ENCODE results near the gene EHBP1.
"Not testable (repeated sequence)": the region's sequence is repeated elsewhere in the genome, so short reads cannot be mapped to it uniquely, and the experiment has no call there.

Gene EHBP1

GRCh38 chr2:62685256-62685655 is 20.3 kb upstream of the EHBP1 start:
- Mint-ChIP-seq H3K4me1 (ENCODE audit: low read depth) (no peaks in the 10 kb centered on the region), H3K27ac (no peak overlapping the region), H3K9me3 (no peaks in the 10 kb centered on the region), H3K36me3 (ENCODE audit: low read depth) (no peaks in the 10 kb centered on the region), H3K27me3 (ENCODE audit: low read depth) (peaks cover 22% of the 10 kb centered on the region), H3K4me3 (no peak overlapping the region)
- no peak for DNase-seq (ENCODE audit: low spot score)

DNA sequence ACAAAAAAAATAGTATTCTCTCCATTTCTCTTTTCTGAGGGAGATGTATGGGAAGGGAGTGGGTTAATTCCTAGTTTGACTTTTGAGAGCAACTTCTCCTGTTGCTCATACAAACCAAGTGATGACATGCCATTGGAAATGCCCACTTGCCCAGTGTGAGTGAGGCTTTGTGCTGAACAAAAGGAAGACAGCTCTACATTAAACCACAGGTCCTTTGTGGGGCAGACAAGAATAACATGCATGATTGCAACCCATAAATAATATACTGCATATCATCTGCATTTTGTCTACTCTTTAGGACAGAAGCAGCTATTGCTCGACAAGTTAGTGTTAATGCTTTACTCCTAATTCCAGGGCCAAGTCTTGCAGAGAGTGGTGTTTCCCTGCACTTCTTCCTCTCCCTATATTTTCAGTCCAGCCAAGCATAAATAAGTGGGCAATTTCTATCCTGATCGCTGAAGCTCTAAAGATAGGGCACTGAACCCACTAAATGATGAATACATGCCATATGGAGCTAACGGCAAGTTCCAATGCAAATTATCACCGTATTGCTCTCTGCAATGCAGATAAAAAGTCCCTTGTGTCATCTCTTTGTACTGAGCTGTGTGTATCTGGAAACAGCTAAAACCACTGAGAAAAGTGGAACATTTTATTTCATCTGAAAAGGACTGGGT is 19.4 kb upstream of the EHBP1 start:
- Mint-ChIP-seq H3K36me3 (ENCODE audit: low read depth) (no peaks in the 10 kb centered on the region), H3K27ac (no peak overlapping the region), H3K4me3 (no peak overlapping the region), H3K27me3 (ENCODE audit: low read depth) (peaks cover 24% of the 10 kb centered on the region), H3K4me1 (ENCODE audit: low read depth) (no peaks in the 10 kb centered on the region), H3K9me3 (no peaks in the 10 kb centered on the region)
- DNase-seq (ENCODE audit: low spot score): no peak

- no peaks in the 10 kb centered on the region for H3K9me3 Mint-ChIP-seq
- no peak overlapping the region for H3K27ac Mint-ChIP-seq
- peaks cover 25% of the 10 kb centered on the region for H3K27me3 Mint-ChIP-seq (ENCODE audit: low read depth)
- no peaks in the 10 kb centered on the region for H3K36me3 Mint-ChIP-seq (ENCODE audit: low read depth)
- no peaks in the 10 kb centered on the region for H3K4me1 Mint-ChIP-seq (ENCODE audit: low read depth)
- DNase-seq (ENCODE audit: low spot score): no peak
- H3K4me3 Mint-ChIP-seq: no peak overlapping the region
Observed at GRCh38 chr2:62687636-62688035, 17.9 kb upstream of the EHBP1 start.

- H3K9me3 Mint-ChIP-seq: no peaks in the 10 kb centered on the region
- no peaks in the 10 kb centered on the region for H3K36me3 Mint-ChIP-seq (ENCODE audit: low read depth)
- H3K27me3 Mint-ChIP-seq (ENCODE audit: low read depth): peaks cover 31% of the 10 kb centered on the region
Observed at GRCh38 chr2:62688771-62689170, 16.7 kb upstream of the EHBP1 start.

GRCh38 chr2:62691186-62691585 is 14.3 kb upstream of the EHBP1 start:
- no peak overlapping the region for H3K27ac Mint-ChIP-seq
- H3K27me3 Mint-ChIP-seq (ENCODE audit: low read depth): peaks cover 35% of the 10 kb centered on the region
- H3K4me3 Mint-ChIP-seq: no peak overlapping the region
- H3K9me3 Mint-ChIP-seq: no peaks in the 10 kb centered on the region
- no peak for DNase-seq (ENCODE audit: low spot score)
- H3K4me1 Mint-ChIP-seq (ENCODE audit: low read depth): no peaks in the 10 kb centered on the region
- H3K36me3 Mint-ChIP-seq (ENCODE audit: low read depth): no peaks in the 10 kb centered on the region

More at GRCh38 chr2:62688771-62689170, 16.7 kb upstream of the EHBP1 start:
- Mint-ChIP-seq H3K4me1 (ENCODE audit: low read depth) (no peaks in the 10 kb centered on the region), H3K4me3 (no peak overlapping the region), H3K27ac (no peak overlapping the region)
- DNase-seq (ENCODE audit: low spot score): no peak

DNA sequence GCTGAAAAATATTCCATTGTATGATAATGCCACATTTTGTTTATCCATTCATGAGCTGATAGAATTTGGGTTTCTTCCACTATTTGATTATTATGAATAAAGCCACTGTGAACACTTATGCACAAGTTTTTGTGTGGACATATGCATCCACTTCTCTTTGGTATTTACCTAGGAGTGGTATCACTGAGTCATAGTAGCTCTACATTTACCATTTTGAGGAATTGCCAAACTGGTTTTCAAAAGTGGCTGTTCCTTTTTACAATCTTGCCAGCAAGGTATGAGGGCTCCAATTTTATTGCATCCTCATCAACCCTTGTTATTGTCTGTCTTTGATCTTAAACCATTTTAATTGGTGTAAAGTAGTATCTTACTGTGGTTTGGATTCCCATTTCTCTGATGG is 13.3 kb upstream of the EHBP1 start:
- peaks cover 32% of the 10 kb centered on the region for H3K27me3 Mint-ChIP-seq (ENCODE audit: low read depth)
- no peaks in the 10 kb centered on the region for H3K36me3 Mint-ChIP-seq (ENCODE audit: low read depth)
- no peaks in the 10 kb centered on the region for H3K9me3 Mint-ChIP-seq
- no peaks in the 10 kb centered on the region for H3K4me1 Mint-ChIP-seq (ENCODE audit: low read depth)
- H3K27ac Mint-ChIP-seq: no peak overlapping the region
- DNase-seq (ENCODE audit: low spot score): no peak
- H3K4me3 Mint-ChIP-seq: no peak overlapping the region

DNA sequence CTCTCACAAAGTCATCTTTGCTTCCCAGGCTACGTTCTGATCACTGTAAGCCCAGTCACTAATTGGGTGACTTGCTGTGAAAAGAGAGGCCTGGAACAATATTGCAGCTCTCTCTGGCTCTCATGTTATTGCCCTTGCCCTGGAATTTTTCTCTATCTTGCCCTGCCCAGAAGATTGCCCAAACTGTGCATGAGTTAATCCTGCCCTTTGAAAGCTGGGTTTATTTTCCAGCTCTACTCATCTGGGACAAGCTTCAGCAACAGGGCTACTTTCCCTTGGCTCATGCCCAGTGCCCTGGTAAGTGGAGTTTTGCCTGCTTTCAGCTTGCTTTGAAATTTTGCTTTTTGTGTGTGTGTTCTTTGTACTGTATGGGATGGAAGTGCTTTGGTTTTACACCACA is 6.9 kb upstream of the EHBP1 start:
- Mint-ChIP-seq H3K9me3 (no peaks in the 10 kb centered on the region), H3K27me3 (ENCODE audit: low read depth) (peaks cover 36% of the 10 kb centered on the region), H3K4me1 (ENCODE audit: low read depth) (no peaks in the 10 kb centered on the region), H3K36me3 (ENCODE audit: low read depth) (no peaks in the 10 kb centered on the region), H3K4me3 (no peak overlapping the region), H3K27ac (no peak overlapping the region)
- no peak for DNase-seq (ENCODE audit: low spot score)

DNA sequence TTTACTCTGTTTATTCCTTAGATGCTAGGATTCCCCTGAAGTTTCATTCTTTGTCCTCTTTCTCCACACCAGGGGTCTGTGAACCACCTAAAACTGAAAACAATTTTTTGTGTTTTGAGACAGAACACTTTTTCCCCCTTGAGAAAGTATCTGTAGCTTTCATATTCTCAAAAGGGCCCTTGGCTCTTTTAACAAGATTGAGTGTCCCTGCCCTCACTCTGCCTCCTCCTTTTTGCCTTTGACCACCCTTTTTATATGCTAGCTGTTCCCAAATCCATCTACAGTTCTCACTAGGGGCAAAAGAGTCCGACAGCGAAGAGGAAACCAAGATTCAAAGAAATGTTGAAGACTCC is 883 bp upstream of the EHBP1 start:
- H3K4me3 Mint-ChIP-seq: peak overlapping the region; percentile 87
- H3K27ac Mint-ChIP-seq: peak overlapping the region; percentile 85
- H3K36me3 Mint-ChIP-seq (ENCODE audit: low read depth): peaks cover 11% of the 10 kb centered on the region
- peaks cover 20% of the 10 kb centered on the region for H3K27me3 Mint-ChIP-seq (ENCODE audit: low read depth)
- DNase-seq (ENCODE audit: low spot score): no peak
- no peaks in the 10 kb centered on the region for H3K9me3 Mint-ChIP-seq
- H3K4me1 Mint-ChIP-seq (ENCODE audit: low read depth): peaks cover 28% of the 10 kb centered on the region

DNA sequence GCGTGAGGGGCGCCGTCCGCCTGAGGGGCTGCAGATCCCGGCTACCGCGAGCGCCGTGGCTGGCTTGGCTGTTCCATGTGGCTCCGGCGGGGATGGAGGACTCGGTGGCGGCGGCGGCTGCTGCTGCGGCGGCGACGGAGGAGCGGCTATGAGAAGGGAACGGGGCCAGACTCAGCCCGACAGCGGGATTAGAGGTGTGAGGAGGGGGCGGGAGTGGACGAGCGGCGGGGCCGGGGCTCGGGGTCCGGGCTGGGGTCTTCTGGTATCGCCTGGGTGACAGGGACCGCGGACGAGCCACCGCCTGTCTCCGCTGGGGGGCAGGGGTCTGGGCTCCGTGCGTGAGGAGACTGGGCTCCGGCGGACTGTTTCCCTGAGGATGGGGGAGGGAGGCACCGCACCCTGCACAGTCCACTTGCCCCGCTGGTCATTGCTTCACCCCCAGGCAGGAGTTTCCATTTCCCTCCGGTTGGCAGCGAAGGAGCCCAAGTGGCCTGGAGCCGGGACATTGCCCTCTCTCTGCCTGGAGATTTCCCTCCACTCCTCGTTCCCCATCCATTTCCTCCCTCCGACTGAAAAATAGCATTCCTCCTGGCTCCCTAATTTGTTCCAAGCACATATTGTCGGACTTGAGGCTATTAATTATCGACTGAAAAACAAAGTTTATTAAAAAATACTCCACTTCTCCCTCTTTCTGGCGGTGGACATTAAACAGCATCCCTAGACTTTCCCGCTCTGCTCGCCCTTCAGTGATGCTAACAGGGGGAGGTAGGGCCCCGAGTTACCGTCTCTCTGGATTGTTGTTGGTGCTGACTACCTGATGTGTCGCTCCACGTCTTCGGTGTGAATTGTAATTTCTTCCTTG is 577 bp downstream of the EHBP1 start:
- Mint-ChIP-seq H3K27me3 (ENCODE audit: low read depth) (peaks cover 17% of the 10 kb centered on the region), H3K36me3 (ENCODE audit: low read depth) (peaks cover 11% of the 10 kb centered on the region), H3K4me1 (ENCODE audit: low read depth) (peaks cover 28% of the 10 kb centered on the region), H3K4me3 (peak overlapping the region; percentile 87), H3K9me3 (no peaks in the 10 kb centered on the region), H3K27ac (peak overlapping the region; percentile 85)
- no peak for DNase-seq (ENCODE audit: low spot score)

DNA sequence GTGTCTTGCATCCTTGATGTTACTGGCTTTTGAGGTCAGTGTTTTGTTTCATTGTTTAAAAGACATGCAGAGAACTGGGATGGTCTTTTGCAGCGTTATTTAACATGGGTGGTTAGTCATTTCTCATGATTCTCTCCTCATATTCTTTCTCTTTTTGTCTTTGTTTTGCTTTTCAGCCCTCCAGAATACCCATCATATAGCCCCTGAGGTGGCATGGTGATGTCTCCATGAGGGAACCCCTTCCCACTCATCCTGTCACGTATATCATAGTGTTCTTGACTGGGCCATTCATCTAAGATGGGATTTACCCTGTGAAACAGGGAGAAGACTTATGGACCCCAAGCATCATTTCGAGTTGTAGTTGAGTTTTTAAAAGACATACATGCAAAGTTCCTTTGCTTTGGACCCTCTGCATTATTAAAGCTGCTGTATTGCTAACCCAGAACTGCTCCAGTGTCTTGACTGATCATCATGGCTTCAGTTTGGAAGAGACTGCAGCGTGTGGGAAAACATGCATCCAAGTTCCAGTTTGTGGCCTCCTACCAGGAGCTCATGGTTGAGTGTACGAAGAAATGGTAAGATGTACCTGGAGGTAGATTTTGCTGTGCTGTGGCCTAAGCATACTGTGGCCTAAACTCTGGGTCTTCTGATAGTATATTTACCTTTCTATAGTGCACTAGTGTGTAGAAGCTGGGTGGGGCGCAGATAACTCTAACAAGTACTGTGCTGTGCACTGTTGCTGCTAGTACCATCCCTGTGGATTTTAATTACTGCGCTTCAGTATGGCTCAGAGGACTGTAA is 1.4 kb downstream of the EHBP1 start:
- DNase-seq (ENCODE audit: low spot score): no peak
- peaks cover 28% of the 10 kb centered on the region for H3K4me1 Mint-ChIP-seq (ENCODE audit: low read depth)
- peak overlapping the region; percentile 85 for H3K27ac Mint-ChIP-seq
- H3K9me3 Mint-ChIP-seq: no peaks in the 10 kb centered on the region
- H3K4me3 Mint-ChIP-seq: peak overlapping the region; percentile 87
- peaks cover 12% of the 10 kb centered on the region for H3K27me3 Mint-ChIP-seq (ENCODE audit: low read depth)
- peaks cover 11% of the 10 kb centered on the region for H3K36me3 Mint-ChIP-seq (ENCODE audit: low read depth)

GRCh38 chr2:62708751-62709150 is 3.2 kb downstream of the EHBP1 start:
- H3K4me3 Mint-ChIP-seq: no peak overlapping the region

GRCh38 chr2:62711832-62712494 is 6.5 kb downstream of the EHBP1 start:
- Mint-ChIP-seq H3K4me3 (no peak overlapping the region), H3K27ac (no peak overlapping the region), H3K27me3 (ENCODE audit: low read depth) (no peaks in the 10 kb centered on the region), H3K36me3 (ENCODE audit: low read depth) (peaks cover 22% of the 10 kb centered on the region), H3K9me3 (no peaks in the 10 kb centered on the region), H3K4me1 (ENCODE audit: low read depth) (peaks cover 14% of the 10 kb centered on the region)
- DNase-seq (ENCODE audit: low spot score): no peak

More at GRCh38 chr2:62708751-62709150, 3.2 kb downstream of the EHBP1 start:
- DNase-seq (ENCODE audit: low spot score): no peak
- H3K27me3 Mint-ChIP-seq (ENCODE audit: low read depth): peaks cover 3% of the 10 kb centered on the region
- H3K4me1 Mint-ChIP-seq (ENCODE audit: low read depth): peaks cover 28% of the 10 kb centered on the region
- peaks cover 11% of the 10 kb centered on the region for H3K36me3 Mint-ChIP-seq (ENCODE audit: low read depth)
- H3K27ac Mint-ChIP-seq: no peak overlapping the region
- H3K9me3 Mint-ChIP-seq: no peaks in the 10 kb centered on the region

GRCh38 chr2:62713196-62713595 is 7.7 kb downstream of the EHBP1 start:
- H3K27ac Mint-ChIP-seq; H3K27me3 Mint-ChIP-seq (ENCODE audit: low read depth); H3K4me3 Mint-ChIP-seq; DNase-seq (ENCODE audit: low spot score); H3K4me1 Mint-ChIP-seq (ENCODE audit: low read depth); H3K9me3 Mint-ChIP-seq: not testable (repeated sequence)
- H3K36me3 Mint-ChIP-seq (ENCODE audit: low read depth): peaks cover 22% of the 10 kb centered on the region

Data from T-helper 2 cell treated with Interferon-gamma antibody and Interleukin-4, amounts not matched to agents 5 μg/mL and 100 μg/mL, for 36 hours (primary cell).